ENCODE data around the gene SPEG.

The SPEG gene

GRCh38 chr2:219440388-219441256, 6.0 kb downstream of the SPEG start:
- peak; percentile 4; the same call in 1 of the 3 replicates for ATAC-seq
- TF ChIP-seq, protein P1, sequence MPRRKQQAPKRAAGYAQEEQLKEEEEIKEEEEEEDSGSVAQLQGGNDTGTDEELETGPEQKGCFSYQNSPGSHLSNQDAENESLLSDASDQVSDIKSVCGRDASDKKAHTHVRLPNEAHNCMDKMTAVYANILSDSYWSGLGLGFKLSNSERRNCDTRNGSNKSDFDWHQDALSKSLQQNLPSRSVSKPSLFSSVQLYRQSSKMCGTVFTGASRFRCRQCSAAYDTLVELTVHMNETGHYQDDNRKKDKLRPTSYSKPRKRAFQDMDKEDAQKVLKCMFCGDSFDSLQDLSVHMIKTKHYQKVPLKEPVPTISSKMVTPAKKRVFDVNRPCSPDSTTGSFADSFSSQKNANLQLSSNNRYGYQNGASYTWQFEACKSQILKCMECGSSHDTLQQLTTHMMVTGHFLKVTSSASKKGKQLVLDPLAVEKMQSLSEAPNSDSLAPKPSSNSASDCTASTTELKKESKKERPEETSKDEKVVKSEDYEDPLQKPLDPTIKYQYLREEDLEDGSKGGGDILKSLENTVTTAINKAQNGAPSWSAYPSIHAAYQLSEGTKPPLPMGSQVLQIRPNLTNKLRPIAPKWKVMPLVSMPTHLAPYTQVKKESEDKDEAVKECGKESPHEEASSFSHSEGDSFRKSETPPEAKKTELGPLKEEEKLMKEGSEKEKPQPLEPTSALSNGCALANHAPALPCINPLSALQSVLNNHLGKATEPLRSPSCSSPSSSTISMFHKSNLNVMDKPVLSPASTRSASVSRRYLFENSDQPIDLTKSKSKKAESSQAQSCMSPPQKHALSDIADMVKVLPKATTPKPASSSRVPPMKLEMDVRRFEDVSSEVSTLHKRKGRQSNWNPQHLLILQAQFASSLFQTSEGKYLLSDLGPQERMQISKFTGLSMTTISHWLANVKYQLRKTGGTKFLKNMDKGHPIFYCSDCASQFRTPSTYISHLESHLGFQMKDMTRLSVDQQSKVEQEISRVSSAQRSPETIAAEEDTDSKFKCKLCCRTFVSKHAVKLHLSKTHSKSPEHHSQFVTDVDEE (CRISPR knock-in tag; IDR thresholded peaks at IDR 0.05), result no peak
- TF ChIP-seq ZFP3 (CRISPR knock-in tag; IDR thresholded peaks at IDR 0.05) (no peak), ZC3H10 (CRISPR knock-in tag; IDR thresholded peaks at IDR 0.05) (no peak), RARB (CRISPR knock-in tag; IDR thresholded peaks at IDR 0.05) (no peak), ZFP30 (CRISPR knock-in tag; IDR thresholded peaks at IDR 0.05) (no peak), ZNF70 (CRISPR knock-in tag; IDR thresholded peaks at IDR 0.05) (no peak), SNAI2 (CRISPR knock-in tag; IDR thresholded peaks at IDR 0.05) (no peak), CSRNP3 (CRISPR knock-in tag; IDR thresholded peaks at IDR 0.05) (no peak), POU6F1 (CRISPR knock-in tag; IDR thresholded peaks at IDR 0.05; ENCODE audit: borderline replicate concordance, low read depth) (no peak), OSR1 (CRISPR knock-in tag; IDR thresholded peaks at IDR 0.05) (no peak), ESRRG (CRISPR knock-in tag; IDR thresholded peaks at IDR 0.05) (no peak)

GRCh38 chr2:219441451-219442255, 7.0 kb downstream of the SPEG start:
- TF ChIP-seq CSRNP3 (CRISPR knock-in tag; IDR thresholded peaks at IDR 0.05) (no peak), GLIS3 (CRISPR knock-in tag; IDR thresholded peaks at IDR 0.05) (no peak), PATZ1 (CRISPR knock-in tag; IDR thresholded peaks at IDR 0.05; ENCODE audit: borderline replicate concordance) (no peak)
- peak; percentile 59 for ATAC-seq

GRCh38 chr2:219442256-219443015, 7.8 kb downstream of the SPEG start:
- ATAC-seq, result peak; percentile 5; the same call in 2 of the 3 replicates
- TF ChIP-seq TCF4 (CRISPR knock-in tag; IDR thresholded peaks at IDR 0.05; ENCODE audit: borderline replicate concordance), result no peak
- TF ChIP-seq ZC3H10 (CRISPR knock-in tag; IDR thresholded peaks at IDR 0.05), result no peak
- no peak for TF ChIP-seq OSR1 (CRISPR knock-in tag; IDR thresholded peaks at IDR 0.05)
- TF ChIP-seq ARNTL (CRISPR knock-in tag; IDR thresholded peaks at IDR 0.05; ENCODE audit: borderline replicate concordance, low read depth), result no peak
- TF ChIP-seq, protein P1 (CRISPR knock-in tag; IDR thresholded peaks at IDR 0.05), result no peak
- no peak for TF ChIP-seq ZFP30 (CRISPR knock-in tag; IDR thresholded peaks at IDR 0.05)
- no peak for TF ChIP-seq CSRNP3 (CRISPR knock-in tag; IDR thresholded peaks at IDR 0.05)
- TF ChIP-seq, protein P2, sequence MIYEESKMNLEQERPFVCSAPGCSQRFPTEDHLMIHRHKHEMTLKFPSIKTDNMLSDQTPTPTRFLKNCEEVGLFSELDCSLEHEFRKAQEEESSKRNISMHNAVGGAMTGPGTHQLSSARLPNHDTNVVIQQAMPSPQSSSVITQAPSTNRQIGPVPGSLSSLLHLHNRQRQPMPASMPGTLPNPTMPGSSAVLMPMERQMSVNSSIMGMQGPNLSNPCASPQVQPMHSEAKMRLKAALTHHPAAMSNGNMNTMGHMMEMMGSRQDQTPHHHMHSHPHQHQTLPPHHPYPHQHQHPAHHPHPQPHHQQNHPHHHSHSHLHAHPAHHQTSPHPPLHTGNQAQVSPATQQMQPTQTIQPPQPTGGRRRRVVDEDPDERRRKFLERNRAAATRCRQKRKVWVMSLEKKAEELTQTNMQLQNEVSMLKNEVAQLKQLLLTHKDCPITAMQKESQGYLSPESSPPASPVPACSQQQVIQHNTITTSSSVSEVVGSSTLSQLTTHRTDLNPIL (CRISPR knock-in tag; IDR thresholded peaks at IDR 0.05; ENCODE audit: low read depth), result no peak
- TF ChIP-seq ESRRG (CRISPR knock-in tag; IDR thresholded peaks at IDR 0.05), result no peak

Data from SK-N-SH treated with all-trans-retinoic acid at 6 μM for 48 hours (cell line).